HG02970 (cell line): ENCODE data around the gene CENPU.
"Not testable (repeated sequence)": the region's sequence is repeated elsewhere in the genome, so short reads cannot be mapped to it uniquely, and the experiment has no call there.

Source experiments
- ATAC-seq: cut with Tn5 transposase; IDR thresholded peaks from one replicate; pipeline ENCODE4 v1.9.1; 2021; ENCODE audit warnings: mild to moderate bottlenecking, moderate library complexity, moderate number of reproducible peaks; ENCODE audit not compliant: unreplicated experiment, low FRiP score

The CENPU gene

DNA sequence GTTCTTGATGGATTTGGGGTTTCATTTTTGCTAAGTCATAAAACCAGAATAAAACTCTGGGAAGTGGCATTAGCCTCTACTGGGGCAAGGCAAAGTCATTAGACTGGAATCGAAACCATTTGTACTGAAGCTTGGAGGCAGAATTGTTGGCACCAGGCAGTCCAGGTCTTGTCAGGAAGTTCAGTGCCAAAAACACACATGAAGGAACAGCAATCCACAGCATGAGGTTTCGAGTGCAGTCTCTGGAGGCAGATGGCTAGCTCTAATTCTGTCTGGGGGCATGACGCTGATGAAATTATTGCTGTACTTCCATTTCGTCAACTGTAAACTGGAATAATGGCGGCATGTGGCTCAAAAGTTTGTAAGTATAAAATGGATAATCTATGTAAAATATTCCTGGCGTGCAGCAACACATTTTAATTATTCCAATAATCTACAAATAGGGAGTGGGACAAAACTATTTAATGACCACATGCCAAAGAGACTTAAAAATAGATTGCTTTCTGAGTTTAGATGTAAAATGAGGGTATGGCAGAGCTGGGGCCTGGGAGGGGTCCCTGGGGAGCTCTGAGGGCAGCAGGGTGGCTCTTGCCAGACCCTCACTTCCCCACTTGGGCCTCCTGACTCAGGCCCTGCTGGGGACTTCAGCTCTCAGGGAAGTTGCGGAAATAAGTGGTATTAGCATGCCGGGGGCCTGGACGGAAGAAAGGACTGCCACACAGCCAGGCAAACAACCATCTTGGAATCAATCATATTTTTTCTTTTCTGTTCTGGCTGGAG, 18.8 kb upstream of the CENPU start:
- no peak for ATAC-seq

DNA sequence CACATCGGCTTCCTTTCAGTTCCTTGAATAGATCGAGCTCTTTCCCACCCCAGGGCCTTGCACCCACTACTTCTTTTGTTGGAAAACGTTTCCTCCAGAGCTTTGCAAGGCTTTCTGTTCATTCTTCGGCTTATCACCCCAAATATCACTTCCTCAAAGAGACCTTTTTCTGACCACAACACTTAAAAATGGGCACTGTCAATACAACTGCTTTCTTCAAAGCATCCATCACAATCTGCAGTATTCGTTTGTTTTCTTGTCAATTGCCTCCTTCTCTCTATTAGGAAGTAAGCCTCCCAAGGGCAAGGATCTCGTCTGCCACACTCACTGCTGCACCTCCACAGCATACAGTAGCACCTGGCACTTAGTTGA, 17.7 kb upstream of the CENPU start:
- no peak for ATAC-seq

DNA sequence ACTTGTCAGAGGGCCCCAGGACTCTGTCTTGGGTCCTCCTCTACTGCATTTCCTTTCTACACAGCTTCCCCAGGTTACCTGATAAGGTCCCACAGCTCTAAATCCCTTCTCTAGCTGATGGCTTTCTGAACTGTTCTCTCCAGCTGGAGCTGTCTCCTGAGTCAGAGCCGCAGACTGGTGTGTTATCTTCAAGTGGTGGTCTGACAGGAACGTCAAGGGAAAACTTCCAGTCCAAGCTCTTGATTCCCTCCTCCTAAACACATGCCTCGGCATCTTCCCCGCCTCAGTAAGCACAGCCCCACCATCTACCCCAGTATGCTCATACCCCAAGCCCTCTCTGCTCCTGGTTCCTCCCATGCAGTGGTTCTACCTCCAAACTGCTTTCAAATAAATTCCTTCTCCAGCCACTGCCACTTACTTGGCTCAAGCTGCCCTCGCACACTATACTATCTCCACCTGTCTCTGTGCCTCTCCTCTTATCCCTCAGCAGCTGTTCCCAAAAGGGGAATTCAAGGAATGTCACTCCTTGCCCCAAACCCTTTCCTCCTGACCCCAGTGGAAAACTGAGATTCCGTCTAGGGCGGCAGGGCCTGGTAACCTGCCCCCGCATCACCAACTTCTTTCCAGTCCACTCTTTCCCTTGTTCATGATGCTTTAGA, 17.2 kb upstream of the CENPU start:
- no peak for ATAC-seq

DNA sequence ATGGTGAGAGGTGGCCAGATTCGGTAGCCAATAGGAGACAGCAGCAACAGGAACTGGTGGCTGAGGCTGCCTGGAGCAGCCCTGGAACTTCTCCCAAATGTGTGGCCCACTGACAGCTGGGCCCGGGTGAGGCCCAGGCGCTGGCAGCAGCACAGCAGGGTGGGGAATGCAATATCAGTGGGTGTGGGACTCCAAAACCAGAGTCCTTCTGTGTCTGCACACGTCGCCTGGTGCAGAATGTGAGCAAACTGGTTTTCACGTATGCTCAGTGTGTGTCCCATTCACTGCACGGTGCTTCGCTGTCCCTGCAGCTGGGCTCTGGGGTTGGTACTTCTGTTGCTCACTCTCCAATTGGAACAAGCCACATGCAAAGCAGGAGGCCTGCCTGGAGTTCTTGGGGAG, 14.4 kb upstream of the CENPU start:
- no peak for ATAC-seq

DNA sequence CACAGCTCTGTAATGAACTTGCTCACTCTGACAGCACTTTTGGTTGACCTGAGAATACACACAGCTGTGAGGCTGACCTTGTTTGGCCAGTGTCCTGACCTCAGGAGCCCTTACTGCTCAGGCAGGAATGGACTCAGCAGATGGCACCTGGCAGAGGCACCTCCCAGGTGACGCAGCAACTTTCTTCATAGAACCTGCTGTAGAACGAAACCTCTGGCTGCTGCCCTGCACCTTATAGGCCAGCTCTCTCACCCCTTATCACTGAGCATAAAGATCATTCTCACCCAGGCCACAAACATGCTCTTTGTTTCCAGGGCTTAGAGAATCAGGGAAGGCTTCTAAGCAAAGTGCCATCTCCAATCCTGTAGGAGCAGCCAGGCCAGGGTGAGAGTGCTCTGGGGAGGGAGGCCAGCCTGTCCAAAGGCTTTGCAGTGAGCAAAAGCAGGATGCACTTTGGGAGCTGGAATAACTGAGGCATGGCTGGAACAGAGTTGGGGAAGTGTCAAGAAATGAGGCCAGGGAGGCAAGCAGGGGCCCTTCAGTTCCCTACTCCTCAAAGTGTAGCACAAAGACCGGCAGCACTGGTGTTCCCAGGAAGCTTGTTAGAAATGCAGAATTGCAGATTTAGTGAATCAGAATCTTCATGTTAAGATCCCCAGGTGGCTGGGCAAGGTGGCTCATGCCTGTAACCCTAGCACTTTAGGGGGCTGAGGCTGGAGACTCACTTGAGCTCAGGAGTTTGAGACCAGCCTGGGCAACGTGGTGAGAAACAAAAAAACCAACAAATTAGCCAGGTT, 13.3 kb upstream of the CENPU start:
- no peak for ATAC-seq

DNA sequence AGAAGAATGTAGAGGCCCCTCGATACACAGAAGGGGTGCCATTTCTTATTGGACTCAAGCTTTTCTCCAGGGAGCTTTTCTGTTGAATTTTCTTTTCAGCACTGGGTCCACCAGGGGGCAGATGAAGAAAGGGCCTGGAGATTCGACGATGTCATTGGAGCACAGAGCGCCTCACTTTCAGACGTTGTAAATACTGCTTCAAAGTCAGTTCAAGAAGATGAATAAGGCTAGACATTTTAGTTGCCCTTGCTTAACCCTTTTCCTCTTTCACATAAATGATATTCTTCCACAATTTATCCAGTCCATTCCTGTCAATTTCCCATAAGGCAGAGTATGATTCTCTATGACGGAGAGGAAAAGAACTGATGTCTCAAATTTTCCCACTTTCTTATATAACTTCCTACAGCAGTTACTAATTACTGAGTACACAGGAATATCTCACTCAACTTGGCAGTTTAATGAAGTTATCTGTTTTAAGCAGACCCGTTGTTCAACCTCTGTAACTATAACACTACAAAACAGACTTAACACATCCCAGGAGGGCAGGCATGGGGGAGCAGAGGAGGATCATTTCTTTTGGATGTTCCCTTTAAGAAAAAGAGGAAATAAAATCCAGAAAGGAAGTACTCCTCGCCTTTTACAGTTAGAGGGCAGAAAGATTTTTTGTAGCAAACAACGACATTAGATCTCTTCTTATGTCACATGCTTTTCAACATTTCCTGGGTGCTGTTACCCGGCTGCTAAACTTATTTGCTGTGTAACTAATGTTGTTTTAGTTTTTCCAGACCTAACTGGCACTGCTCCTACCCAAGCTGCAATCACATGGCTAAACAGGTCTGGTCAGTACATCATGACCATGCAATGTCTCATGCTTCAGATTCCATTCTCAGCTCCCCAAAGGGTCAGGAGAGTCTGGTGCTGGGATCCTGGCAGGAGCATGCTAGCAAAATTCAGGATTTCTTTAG, 12.2 kb upstream of the CENPU start:
- no peak for ATAC-seq

DNA sequence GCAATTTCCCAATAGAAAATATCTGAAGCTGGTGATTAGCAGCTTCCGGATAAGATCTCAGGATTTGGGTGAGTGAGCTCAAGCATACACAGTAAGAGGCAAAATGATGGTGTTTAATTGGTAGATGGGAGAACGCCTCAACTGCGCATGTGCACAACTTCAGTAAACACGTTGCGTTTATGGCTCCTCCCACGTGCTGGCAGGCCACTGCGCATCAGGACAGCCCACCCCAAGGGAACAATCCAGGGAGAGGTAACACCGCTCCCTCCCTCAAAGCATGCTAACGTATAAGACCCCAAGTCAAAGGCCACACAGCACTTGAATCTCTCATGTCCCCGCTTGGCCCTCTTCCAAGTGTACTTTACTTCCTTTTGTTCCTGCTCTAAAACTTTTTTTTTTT, 10.3 kb upstream of the CENPU start:
- ATAC-seq = no peak

DNA sequence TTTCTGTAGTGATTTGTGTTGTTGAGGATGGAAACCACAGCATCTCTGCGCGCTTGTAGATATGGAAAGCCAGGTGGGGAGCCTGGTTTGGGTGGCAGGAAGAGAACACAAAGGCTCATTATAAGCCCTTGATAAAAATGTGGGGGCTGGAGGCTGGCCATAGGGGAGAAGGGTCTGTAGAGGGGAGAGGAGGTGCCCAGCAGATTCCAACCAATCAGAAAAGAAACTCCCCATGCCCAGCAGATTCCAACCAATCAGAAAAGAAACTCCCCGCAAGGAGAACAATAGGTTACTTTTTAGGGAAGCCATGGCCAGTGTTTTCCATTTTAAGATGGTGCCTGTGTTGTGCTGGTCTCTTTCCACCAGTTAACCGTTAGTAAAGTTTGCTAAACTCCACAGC, 9.8 kb upstream of the CENPU start:
- ATAC-seq = no peak

DNA sequence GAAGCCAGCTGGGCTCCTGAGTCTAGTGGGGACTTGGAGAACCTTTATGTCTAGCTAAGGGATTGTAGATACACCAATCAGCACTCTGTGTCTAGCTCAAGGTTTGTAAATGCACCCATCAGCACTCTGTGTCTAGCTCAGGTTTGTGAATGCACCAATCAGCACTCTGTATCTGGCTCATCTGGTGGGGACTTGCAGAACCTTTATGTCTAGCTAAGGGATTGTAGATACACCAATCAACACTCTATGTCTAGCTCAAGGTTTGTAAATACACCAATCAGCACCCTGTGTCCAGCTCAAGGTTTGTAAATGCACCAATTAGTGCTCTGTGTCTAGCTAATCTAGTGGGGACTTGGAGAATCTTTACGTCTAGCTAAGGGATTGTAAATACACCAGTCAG, 7.8 kb upstream of the CENPU start:
- not testable (repeated sequence) for ATAC-seq

DNA sequence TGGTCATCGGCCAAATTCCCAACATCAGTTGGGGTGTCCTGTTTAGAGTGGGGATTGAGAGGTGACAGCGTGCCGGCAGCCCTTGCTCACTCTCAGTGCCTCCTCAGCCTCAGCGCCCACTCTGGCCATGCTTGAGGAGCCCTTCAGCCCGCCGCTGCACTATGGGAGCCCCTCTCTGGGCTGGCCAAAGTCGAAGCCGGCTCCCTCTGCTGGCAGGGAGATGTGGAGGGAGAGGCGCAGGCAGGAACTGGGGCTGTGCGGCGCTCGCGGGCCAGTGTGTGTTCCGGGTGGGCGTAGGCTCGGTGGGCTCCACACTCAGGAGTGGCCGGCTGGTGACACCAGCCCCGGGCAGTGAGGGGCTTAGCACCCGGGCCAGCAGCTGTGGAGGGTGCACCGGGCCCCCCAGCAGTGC, 7.1 kb upstream of the CENPU start:
- no peak for ATAC-seq

DNA sequence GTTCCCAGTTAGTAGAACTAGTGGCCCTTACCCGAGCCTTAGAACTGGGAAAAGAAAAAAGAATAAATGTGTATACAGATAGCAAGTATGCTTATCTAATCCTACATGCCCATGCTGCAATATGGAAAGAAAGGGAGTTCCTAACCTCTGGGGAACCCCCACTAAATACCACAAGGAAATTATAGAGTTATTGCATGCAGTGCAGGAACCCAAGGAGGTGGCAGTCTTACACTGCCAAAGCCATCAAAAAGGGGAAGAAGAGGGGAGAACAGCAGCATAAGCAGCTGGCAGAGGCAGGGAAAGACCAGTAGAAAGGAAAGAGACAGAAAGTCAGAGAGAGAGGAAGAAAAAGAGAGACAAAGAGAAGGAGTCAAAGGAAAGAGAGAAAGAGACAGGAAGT, 5.7 kb upstream of the CENPU start:
- not testable (repeated sequence) for ATAC-seq

DNA sequence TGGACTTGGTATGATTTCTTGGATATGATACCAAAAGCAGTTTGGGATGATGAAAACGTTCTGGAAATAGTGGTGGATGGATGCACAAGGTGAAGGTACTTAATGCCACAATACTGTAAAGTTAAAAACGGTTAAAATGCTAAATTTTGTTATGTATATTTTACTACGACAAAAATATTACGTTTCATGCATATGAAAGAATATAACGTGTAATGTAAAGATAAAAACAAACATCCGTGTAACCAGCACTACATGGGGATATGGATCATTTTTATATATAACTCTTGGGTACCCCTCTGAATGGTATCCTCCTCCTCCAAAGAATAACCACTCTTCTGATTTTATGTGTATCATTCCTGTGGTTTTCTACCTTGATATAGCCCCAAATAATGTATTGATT, 862 bp upstream of the CENPU start:
- ATAC-seq = no peak

DNA sequence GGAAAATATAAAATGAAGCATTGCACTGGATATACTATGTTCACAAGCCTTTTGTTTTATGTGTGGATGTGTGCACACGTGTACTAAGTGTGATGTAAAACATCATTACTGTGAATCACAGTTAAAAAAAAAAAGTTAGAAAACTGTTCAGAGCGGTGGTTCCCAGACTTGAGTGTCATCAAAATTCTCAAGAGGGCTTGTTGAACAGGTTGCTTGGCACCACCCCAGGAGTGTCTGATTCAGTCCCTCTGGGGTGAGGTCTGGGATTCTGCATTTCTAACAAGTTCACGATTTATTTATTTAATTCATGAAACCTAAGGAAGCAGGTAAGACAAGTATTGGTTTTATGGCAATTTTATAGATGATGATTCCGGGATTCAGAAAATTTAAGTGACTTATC, 1.8 kb downstream of the CENPU start:
- no peak for ATAC-seq

DNA sequence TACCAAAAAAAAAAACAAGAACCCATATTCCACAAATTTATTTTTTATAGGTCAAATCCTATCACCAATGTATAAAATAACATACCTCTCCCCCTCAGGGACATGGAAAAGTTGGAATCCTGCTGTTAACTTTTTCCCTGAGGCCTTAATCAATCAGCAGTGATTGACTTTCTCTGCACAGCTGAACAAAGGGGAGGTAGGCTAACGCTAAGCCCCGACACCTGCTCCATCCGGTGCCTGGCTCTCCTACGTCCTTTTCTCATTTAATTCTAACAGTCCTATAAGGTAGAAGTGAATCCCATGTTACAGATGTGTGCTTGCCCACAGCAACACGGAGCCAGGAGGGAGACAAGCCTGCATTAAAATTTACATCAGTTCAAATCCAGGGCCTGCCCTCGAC, 2.8 kb downstream of the CENPU start:
- no peak for ATAC-seq

DNA sequence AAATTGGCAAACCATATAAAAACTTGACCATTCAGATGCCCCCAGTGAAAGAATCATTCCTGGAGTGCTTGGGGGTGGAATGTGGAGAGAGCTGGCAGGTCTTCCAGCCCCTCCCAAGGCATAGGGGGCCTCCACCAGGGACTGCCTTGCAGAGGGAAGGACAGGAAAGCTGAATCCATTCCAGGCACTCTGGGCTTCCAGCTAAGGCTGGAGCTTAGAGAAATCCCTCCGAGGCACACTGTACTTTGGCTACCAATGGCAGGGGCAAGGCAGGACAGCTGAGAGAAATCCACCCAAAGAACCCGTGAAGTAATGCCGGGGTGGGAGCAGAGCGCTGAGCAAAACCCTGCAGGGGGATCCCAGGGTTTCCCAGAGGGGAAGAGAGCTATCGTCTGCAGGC, 4.0 kb downstream of the CENPU start:
- ATAC-seq = no peak

DNA sequence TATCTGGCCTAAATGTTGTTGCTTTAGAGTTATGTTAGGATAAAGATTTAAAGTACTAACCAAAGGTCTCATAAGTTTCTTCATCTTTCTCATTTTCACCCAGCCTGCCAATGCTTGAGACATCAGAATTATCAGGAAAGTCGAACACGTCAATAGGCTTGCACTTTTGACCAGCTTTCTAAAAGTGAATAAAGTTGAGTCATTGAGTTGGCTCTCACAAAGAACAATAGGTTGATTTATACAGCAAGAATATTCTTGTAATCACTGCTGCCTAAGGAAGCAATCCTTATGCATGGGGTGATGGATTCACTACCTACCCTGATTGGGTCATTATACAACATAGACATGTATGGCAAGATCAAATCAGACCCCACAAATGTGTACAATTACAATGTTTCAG, 5.0 kb downstream of the CENPU start:
- no peak for ATAC-seq

DNA sequence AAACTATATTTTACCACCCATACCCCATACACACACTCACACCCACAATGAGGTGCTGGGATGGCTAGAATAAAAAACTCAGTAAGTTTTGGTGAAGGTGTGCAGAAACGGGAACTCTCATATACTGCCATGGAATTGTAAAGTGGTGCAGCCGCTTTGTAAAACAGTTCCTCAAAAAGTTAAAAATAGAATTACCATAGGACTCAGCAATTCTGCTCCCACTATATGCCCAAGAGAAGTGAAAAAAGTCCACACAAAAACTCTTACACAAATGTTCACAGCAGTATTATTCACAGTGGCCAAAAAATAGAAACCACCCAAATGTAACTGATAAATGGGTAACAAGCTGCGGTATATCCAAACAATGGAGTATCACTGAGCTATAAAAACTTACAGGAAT, 6.5 kb downstream of the CENPU start:
- no peak for ATAC-seq

DNA sequence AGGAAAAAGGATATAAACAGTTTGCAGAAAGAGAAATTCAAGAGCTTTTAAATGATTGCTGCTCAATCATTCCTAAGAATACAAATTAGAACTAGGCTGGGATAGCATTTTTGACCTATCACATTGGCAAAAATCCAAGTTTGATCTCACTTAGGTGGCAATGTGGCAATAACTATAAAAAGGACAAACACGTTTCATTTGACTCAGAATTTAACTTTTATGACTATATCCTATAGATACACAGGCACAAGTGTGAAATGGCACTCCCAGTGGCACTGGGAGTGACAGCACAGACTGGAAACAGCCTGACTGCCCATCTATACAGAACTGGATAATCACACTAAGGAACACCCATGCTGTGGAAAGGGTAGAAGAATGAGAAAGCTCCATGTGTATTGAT, 11.1 kb downstream of the CENPU start:
- no peak for ATAC-seq

DNA sequence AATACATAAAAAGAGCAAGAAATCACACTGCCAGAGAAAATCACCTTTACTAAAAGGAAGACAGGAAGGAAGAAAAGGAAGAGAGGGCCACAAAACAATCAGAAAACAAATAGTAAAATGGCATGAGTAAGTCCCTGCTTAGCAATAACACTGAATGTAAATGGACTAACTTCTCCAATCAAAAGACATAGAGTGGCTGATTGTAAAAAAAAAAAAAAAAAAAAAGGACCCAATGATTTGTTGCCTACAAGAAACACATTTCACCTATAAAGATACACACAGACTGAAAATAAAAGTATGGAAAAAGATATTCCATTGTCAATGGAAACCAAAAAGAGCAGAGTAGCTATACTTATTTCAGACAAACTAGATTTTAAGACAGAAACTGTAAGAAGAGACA, 12.6 kb downstream of the CENPU start:
- no peak for ATAC-seq

DNA sequence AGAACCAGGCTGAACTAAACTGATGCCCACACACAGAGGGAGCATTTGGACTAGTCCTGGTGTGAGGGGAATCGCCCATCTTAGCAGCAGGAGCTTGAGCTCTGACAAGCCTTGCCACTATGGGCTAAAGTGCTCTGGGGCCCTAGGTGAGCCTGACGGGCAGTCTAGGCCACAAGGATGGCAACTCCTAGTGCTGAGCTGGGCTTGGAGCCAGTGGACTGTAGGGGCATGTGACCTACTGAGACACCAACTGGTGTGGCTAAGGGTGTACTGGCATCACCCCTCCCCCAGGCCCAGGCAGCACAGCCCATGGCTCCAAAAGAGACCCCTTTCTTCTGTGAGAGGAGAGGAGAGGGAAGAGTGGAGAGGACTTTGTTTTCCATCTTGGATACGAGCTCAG, 14.5 kb downstream of the CENPU start:
- ATAC-seq = no peak
